ENCODE measurements around the gene ZNF700.
"Not testable (repeated sequence)": the region's sequence is repeated elsewhere in the genome, so short reads cannot be mapped to it uniquely, and the experiment has no call there.

The ZNF700 gene

GRCh38 chr19:11924886-11925650 is at the start of gene ZNF700:
Gene ZNF700 (plus strand): TSS chr19:11925107. CDS start chr19:11925211, 104 bp downstream.
- peak; percentile 96 for DNase-seq

- not testable (repeated sequence) for DNase-seq
These were observed 45.1 kb upstream of the ZNF700 start for GRCh38 chr19:11879687-11880266.

- DNase-seq: no peak
These were observed 44.3 kb upstream of the ZNF700 start for GRCh38 chr19:11880598-11880997.

GRCh38 chr19:11881151-11881800 is 43.6 kb upstream of the ZNF700 start:
- DNase-seq: peak; percentile 59

GRCh38 chr19:11882606-11883005 is 42.3 kb upstream of the ZNF700 start:
- DNase-seq: no peak

- DNase-seq: no peak
These were observed 37.7 kb upstream of the ZNF700 start for GRCh38 chr19:11887234-11887610.

GRCh38 chr19:11887611-11888531 is 37.0 kb upstream of the ZNF700 start, which contains the start of gene ZNF69:
Gene ZNF69 (plus strand): TSS chr19:11887782. CDS start chr19:11887924, 142 bp downstream.
- DNase-seq: peak; percentile 90

GRCh38 chr19:11889901-11890300 is 35.0 kb upstream of the ZNF700 start:
- not testable (repeated sequence) for DNase-seq

- DNase-seq: no peak
These were observed 34.3 kb upstream of the ZNF700 start for GRCh38 chr19:11890634-11891033.

- DNase-seq: no peak
These were observed 30.1 kb upstream of the ZNF700 start for GRCh38 chr19:11894851-11895250.

- no peak for DNase-seq
These were observed 22.7 kb upstream of the ZNF700 start for GRCh38 chr19:11902228-11902627.

- no peak for DNase-seq
These were observed 19.0 kb upstream of the ZNF700 start for GRCh38 chr19:11905928-11906327.

GRCh38 chr19:11911937-11912336 is 13.0 kb upstream of the ZNF700 start:
- DNase-seq: not testable (repeated sequence)

GRCh38 chr19:11914417-11915051 is 10.4 kb upstream of the ZNF700 start:
- not testable (repeated sequence) for DNase-seq

- DNase-seq: no peak
These were observed 2.9 kb upstream of the ZNF700 start for GRCh38 chr19:11921852-11922495.

GRCh38 chr19:11925651-11926187 is 812 bp downstream of the ZNF700 start:
- not testable (repeated sequence) for DNase-seq

- DNase-seq: no peak
These were observed 2.3 kb downstream of the ZNF700 start for GRCh38 chr19:11927227-11927626.

GRCh38 chr19:11931051-11931450 is 6.1 kb downstream of the ZNF700 start:
- no peak for DNase-seq

GRCh38 chr19:11931513-11931912 is 6.6 kb downstream of the ZNF700 start:
- no peak for DNase-seq

- not testable (repeated sequence) for DNase-seq
These were observed 10.9 kb downstream of the ZNF700 start for GRCh38 chr19:11935829-11936228.

- not testable (repeated sequence) for DNase-seq
These were observed 13.5 kb downstream of the ZNF700 start for GRCh38 chr19:11938383-11938782.
